Ishikawa (cell line): ENCODE data around the gene COL18A1.

Experiments used
- CEBPB ChIP-seq: IDR thresholded peaks from 2 replicates; pipeline ENCODE4 v1.6.1; 2012
- NFIC ChIP-seq: IDR thresholded peaks from 2 replicates; pipeline ENCODE4 v1.6.1; 2012

- TF ChIP-seq CEBPB (no peak), NFIC (no peak)
Measured at GRCh38 chr21:45560106-45561021, 155.4 kb downstream of the COL18A1 start.
